Hepatocyte (in vitro differentiated cells): ENCODE measurements around the gene UBL3. TPM values are rescaled to one million over a fixed set of nuclear protein-coding genes. Genes with fewer than 3 reads are reported as not detected.

Experiments used
- DNase-seq: peaks from one replicate; pipeline ENCODE4 v3.0.0-alpha.2; 2016; ENCODE audit warnings: low spot score
- H2AFZ ChIP-seq: fragments of 200-600 bp; sonication (generic); 2 replicates; pipeline ENCODE4 v1.6.0; 2016; ENCODE audit warnings: antibody characterized with exemption, mild to moderate bottlenecking
- H3K27ac ChIP-seq: fragments of 200-600 bp; sonication (generic); 2 replicates; pipeline ENCODE4 v1.5.1; 2016; ENCODE audit warnings: mild to moderate bottlenecking
- H3K27me3 ChIP-seq: fragments of 200-600 bp; sonication (generic); 2 replicates; pipeline ENCODE4 v1.6.1; 2016
- H3K36me3 ChIP-seq: fragments of 200-600 bp; sonication (generic); replicated peaks from 2 replicates; pipeline ENCODE4 v1.5.1; 2016; ENCODE audit warnings: low read depth; ENCODE audit not compliant: insufficient read depth
- H3K4me1 ChIP-seq: fragments of 200-600 bp; sonication (generic); 2 replicates; pipeline ENCODE4 v1.5.1; 2016; ENCODE audit warnings: mild to moderate bottlenecking, moderate library complexity; ENCODE audit not compliant: insufficient read depth
- H3K4me2 ChIP-seq: fragments of 200-600 bp; sonication (generic); 2 replicates; pipeline ENCODE4 v1.6.0; 2016
- H3K4me3 ChIP-seq: fragments of 200-600 bp; sonication (generic); 2 replicates; pipeline ENCODE4 v1.5.1; 2016; ENCODE audit warnings: mild to moderate bottlenecking
- H3K79me2 ChIP-seq: fragments of 200-600 bp; sonication (generic); 2 replicates; pipeline ENCODE4 v1.6.0; 2017; ENCODE audit warnings: mild to moderate bottlenecking
- H3K9me2 ChIP-seq: fragments of 200-600 bp; sonication (generic); replicated peaks from 2 replicates; pipeline ENCODE4 v1.6.0; 2017; ENCODE audit warnings: mild to moderate bottlenecking; ENCODE audit not compliant: insufficient read depth
- H3K9me3 ChIP-seq: fragments of 200-600 bp; sonication (generic); 2 replicates; pipeline ENCODE4 v1.5.1; 2016; ENCODE audit warnings: low read depth, mild to moderate bottlenecking
- H4K20me1 ChIP-seq: fragments of 200-600 bp; sonication (generic); 2 replicates; pipeline ENCODE4 v1.6.0; 2016; ENCODE audit warnings: mild to moderate bottlenecking; ENCODE audit not compliant: insufficient read depth, poor library complexity, severe bottlenecking
- EZH2 ChIP-seq: fragments of 200-600 bp; sonication (generic); IDR thresholded peaks from 2 replicates; pipeline ENCODE4 v1.6.1; 2016; ENCODE audit warnings: antibody characterized with exemption, mild to moderate bottlenecking, borderline replicate concordance
- EZH2phosphoT487 ChIP-seq: fragments of 200-600 bp; sonication (generic); IDR thresholded peaks from one replicate; pipeline ENCODE4 v1.6.1; 2018; ENCODE audit warnings: antibody characterized with exemption, mild to moderate bottlenecking, low read depth, moderate library complexity; ENCODE audit not compliant: unreplicated experiment, severe bottlenecking
- WGBS: methylation state at CpG from one replicate; pipeline ENCODE4 v1.1.6; 2016; ENCODE audit warnings: low lambda C conversion rate; ENCODE audit errors: missing lambda C conversion rate; 5-methylcytosine and 5-hydroxymethylcytosine counted together
- polyA plus RNA-seq: library from polyadenylated mRNA; unstranded; fragments of >200 nt; fragmentation: Nextera tagmentation; extraction: Ambion mirVana; gene quantifications from 2 replicates; pipeline ENCODE4 v1.2.1, GENCODE V29; 2016
- total RNA-seq: library from RNA; depleted of rRNA; stranded (reverse); fragments of >200 nt; gene quantifications from 2 replicates; pipeline ENCODE4 v1.2.3, GENCODE V29; 2014
- TF ChIP-seq, protein P1 (sequence below): fragments of 200-600 bp; sonication (generic); IDR thresholded peaks from 2 replicates; pipeline ENCODE4 v1.5.1; 2016; ENCODE audit warnings: antibody characterized with exemption, mild to moderate bottlenecking; ENCODE audit not compliant: poor library complexity

Gene UBL3
- total and polyA plus RNA-seq, 2 experiments from 2014 or later, result 27.7 to 58.6 TPM

DNA sequence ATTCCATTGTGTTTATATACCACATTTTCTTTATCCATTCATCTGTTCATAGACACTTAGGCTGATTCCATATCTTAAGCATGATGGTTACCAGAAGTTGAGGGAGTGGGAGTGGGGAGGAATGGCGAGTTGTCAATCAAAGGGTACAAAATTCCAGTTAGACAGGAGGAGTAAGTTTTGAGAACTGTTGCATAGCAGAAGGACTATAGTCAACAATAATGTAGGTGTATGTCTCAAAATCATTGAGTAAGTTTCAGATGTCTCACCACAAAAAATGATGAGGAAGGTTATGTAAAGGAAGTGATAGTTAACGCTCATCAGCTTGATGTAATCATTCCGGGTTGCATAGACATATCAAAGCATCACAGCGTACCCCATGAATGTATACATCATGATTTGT, 4.6 kb upstream of the UBL3 start:
- H3K36me3 ChIP-seq, result no peaks in the 10 kb centered on the region
- H3K79me2 ChIP-seq, result no peaks in the 10 kb centered on the region
- TF ChIP-seq EZH2, result no peak
- TF ChIP-seq EZH2phosphoT487, result no peak
- TF ChIP-seq, protein P1, sequence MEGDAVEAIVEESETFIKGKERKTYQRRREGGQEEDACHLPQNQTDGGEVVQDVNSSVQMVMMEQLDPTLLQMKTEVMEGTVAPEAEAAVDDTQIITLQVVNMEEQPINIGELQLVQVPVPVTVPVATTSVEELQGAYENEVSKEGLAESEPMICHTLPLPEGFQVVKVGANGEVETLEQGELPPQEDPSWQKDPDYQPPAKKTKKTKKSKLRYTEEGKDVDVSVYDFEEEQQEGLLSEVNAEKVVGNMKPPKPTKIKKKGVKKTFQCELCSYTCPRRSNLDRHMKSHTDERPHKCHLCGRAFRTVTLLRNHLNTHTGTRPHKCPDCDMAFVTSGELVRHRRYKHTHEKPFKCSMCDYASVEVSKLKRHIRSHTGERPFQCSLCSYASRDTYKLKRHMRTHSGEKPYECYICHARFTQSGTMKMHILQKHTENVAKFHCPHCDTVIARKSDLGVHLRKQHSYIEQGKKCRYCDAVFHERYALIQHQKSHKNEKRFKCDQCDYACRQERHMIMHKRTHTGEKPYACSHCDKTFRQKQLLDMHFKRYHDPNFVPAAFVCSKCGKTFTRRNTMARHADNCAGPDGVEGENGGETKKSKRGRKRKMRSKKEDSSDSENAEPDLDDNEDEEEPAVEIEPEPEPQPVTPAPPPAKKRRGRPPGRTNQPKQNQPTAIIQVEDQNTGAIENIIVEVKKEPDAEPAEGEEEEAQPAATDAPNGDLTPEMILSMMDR, result no peak
- H3K4me1 ChIP-seq, result peaks cover 18% of the 10 kb centered on the region
- 97% methylated on average over 4 of the region's 4 CpGs for WGBS
- no peak for DNase-seq
- H2AFZ ChIP-seq, result no peak overlapping the region
- no peak overlapping the region for H3K4me3 ChIP-seq
- no peak overlapping the region for H3K4me2 ChIP-seq
- no peaks in the 10 kb centered on the region for H3K27me3 ChIP-seq
- no peaks in the 10 kb centered on the region for H3K9me3 ChIP-seq
- no peaks in the 10 kb centered on the region for H3K9me2 ChIP-seq
- no peak overlapping the region for H3K27ac ChIP-seq
- H4K20me1 ChIP-seq, result no peaks in the 10 kb centered on the region

DNA sequence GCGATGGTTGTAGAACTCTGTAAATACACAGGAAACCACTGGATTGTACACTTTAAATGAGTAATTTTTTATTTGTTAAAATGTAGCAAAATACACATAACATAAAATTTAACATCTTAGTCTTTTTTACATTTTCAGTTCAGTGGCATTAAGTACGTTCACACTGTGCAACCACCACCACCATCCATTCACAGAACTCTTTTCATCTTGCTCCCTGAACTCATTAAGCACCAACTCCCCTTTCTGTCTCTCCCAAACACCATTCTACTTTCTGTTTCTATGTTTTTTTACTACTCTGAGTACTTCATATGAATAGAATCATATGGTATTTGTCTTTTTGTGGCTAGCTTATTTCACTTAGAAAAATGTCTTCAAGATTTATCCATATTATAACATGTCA, 2.7 kb upstream of the UBL3 start:
- H3K27ac ChIP-seq, result no peak overlapping the region
- no peak for DNase-seq
- H3K4me3 ChIP-seq, result no peak overlapping the region
- H4K20me1 ChIP-seq, result peaks cover 5% of the 10 kb centered on the region
- no peaks in the 10 kb centered on the region for H3K36me3 ChIP-seq
- no peaks in the 10 kb centered on the region for H3K9me2 ChIP-seq
- no peaks in the 10 kb centered on the region for H3K9me3 ChIP-seq
- H3K79me2 ChIP-seq, result peaks cover 14% of the 10 kb centered on the region
- TF ChIP-seq EZH2phosphoT487 (no peak), EZH2 (no peak)
- TF ChIP-seq, protein P1, result no peak
- no peak overlapping the region for H2AFZ ChIP-seq
- 85% methylated on average over 2 of the region's 2 CpGs for WGBS
- H3K4me1 ChIP-seq, result peaks cover 18% of the 10 kb centered on the region
- H3K27me3 ChIP-seq, result no peaks in the 10 kb centered on the region
- no peak overlapping the region for H3K4me2 ChIP-seq

DNA sequence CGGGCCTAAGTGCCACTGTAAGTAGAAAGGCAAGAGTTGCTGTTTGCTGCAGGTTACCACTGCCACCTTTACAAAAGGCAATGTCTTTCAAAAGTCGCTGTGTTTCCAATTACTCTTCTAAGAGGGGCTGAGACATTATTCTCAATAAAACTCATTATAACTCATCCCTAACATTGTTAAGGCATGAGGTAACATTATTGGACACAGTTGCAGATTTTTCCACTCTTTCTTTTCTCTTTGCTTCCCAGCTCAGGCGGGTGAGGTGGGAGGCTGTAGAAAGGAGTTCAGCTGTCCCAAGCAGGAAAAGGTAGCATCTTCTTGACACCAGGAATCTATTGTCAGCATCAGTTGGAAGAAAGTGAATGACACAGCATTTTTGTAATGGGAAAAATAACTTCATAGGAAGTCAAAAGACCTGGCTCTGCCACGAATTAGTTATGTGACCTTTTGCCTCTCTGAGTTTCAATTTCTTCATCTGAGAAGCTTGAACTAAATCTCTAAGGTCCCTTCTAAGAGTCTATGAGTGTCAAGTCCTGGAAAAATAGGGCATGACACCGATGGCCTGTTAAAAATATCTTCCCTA, 2.1 kb upstream of the UBL3 start:
- Histone ChIP-seq H3K27me3 (no peaks in the 10 kb centered on the region), H3K36me3 (no peaks in the 10 kb centered on the region), H3K4me3 (no peak overlapping the region), H3K4me1 (peaks cover 18% of the 10 kb centered on the region), H3K27ac (no peak overlapping the region), H3K79me2 (peaks cover 19% of the 10 kb centered on the region), H3K9me3 (no peaks in the 10 kb centered on the region), H2AFZ (no peak overlapping the region), H3K4me2 (no peak overlapping the region), H3K9me2 (no peaks in the 10 kb centered on the region), H4K20me1 (peaks cover 5% of the 10 kb centered on the region)
- WGBS, result 68% methylated on average over 5 of the region's 5 CpGs
- TF ChIP-seq EZH2 (no peak), EZH2phosphoT487 (no peak)
- TF ChIP-seq, protein P1, result no peak
- DNase-seq, result no peak
